A673 (cell line): ENCODE results near the gene ZNF433. TPM values are rescaled to one million over a fixed set of nuclear protein-coding genes. Genes with fewer than 3 reads are reported as not detected.

Experiments
- BruUV-seq: library from RNA; stranded (reverse); fragments of 400-500 nt; replicated peaks from 2 replicates; lab custom pipeline; 2021; lab: Mats Ljungman, UMichigan
- CTCF ChIA-PET: fragments of 300-600 bp; sonication (Branson Sonifier 250); formaldehyde crosslinking; loops from one replicate; lab custom pipeline; 2022; ENCODE audit warnings: antibody characterized with exemption; lab: Charles Lee
- POLR2A ChIA-PET: fragments of 300-600 bp; sonication (Branson Sonifier 250); formaldehyde crosslinking; loops from one replicate; lab custom pipeline; 2022; ENCODE audit warnings: antibody characterized with exemption; ENCODE audit not compliant: low non-redundant PET; lab: Charles Lee
- DNase-seq: peaks from one replicate; pipeline ENCODE4 v3.0.0-alpha.2; 2015; ENCODE audit warnings: low spot score
- H3K27ac ChIP-seq: fragments of 200-600 bp; sonication (generic); 2 replicates; pipeline ENCODE4 v1.5.1; 2016; ENCODE audit warnings: mixed run types, low read depth, mild to moderate bottlenecking, mixed read lengths, antibody characterized with exemption, low read length; ENCODE audit not compliant: poor library complexity, severe bottlenecking
- H3K27me3 ChIP-seq: fragments of 200-600 bp; sonication (generic); replicated peaks from 2 replicates; pipeline ENCODE4 v1.6.1; 2017; ENCODE audit warnings: mixed run types, low read depth, mild to moderate bottlenecking, mixed read lengths, antibody characterized with exemption, low read length; ENCODE audit not compliant: insufficient read depth, poor library complexity
- H3K36me3 ChIP-seq: fragments of 200-600 bp; sonication (generic); 2 replicates; pipeline ENCODE4 v1.6.1; 2016; ENCODE audit warnings: mixed run types, mild to moderate bottlenecking, mixed read lengths, antibody characterized with exemption, low read length; ENCODE audit not compliant: insufficient read depth, poor library complexity, severe bottlenecking
- H3K4me1 ChIP-seq: fragments of 200-600 bp; sonication (generic); 2 replicates; pipeline ENCODE4 v1.6.1; 2017; ENCODE audit warnings: mixed run types, mild to moderate bottlenecking, mixed read lengths, antibody characterized with exemption, low read length; ENCODE audit not compliant: insufficient read depth, poor library complexity, severe bottlenecking
- H3K4me3 ChIP-seq: fragments of 200-600 bp; sonication (generic); 2 replicates; pipeline ENCODE4 v1.5.1; 2016; ENCODE audit warnings: low read depth, mixed run types, mild to moderate bottlenecking, mixed read lengths, low read length; ENCODE audit not compliant: poor library complexity, severe bottlenecking
- H3K9me3 ChIP-seq: fragments of 200-600 bp; sonication (generic); 2 replicates; pipeline ENCODE4 v1.6.1; 2016; ENCODE audit warnings: mixed run types, low read depth, mild to moderate bottlenecking, mixed read lengths, antibody characterized with exemption, low read length; ENCODE audit not compliant: poor library complexity, severe bottlenecking
- CTCF ChIP-seq: fragments of 300-800, 200-600 bp; sonication (generic); conservative IDR thresholded peaks from 2 replicates; pipeline ENCODE4 v1.5.1; 2017; ENCODE audit warnings: low read depth, mild to moderate bottlenecking, antibody characterized with exemption, low read length, moderate library complexity, mixed read lengths
- EZH2 ChIP-seq: fragments of 200-600 bp; sonication (generic); IDR thresholded peaks from 2 replicates; pipeline ENCODE4 v1.6.1; 2017; ENCODE audit warnings: borderline replicate concordance, low read depth, mild to moderate bottlenecking, mixed read lengths, antibody characterized with exemption, low read length; ENCODE audit not compliant: poor library complexity, severe bottlenecking
- intact Hi-C: fragments of 100-400 bp; cut with micrococcal nuclease; formaldehyde crosslinking; loops from one replicate; pipeline ENCODE4 v1.10.0; 2022; ENCODE audit not compliant: unreplicated experiment
- total RNA-seq: library from RNA; stranded (reverse); gene quantifications from 2 replicates; pipeline ENCODE4 v1.2.3, GENCODE V29; 2021

The ZNF433 gene
- total RNA-seq, 1 experiment from 2014 or later: 2.2 TPM

GRCh38 chr19:11984986-11985385 lies 50.5 kb downstream of the ZNF433 start:
- Histone ChIP-seq H3K36me3 (no peaks in the 10 kb centered on the region), H3K27me3 (no peaks in the 10 kb centered on the region), H3K27ac (no peak overlapping the region), H3K4me3 (no peak overlapping the region), H3K4me1 (no peaks in the 10 kb centered on the region), H3K9me3 (peaks cover 24% of the 10 kb centered on the region)
- ChIA-PET POLR2A (no interaction called here), CTCF (no interaction called here)
- TF ChIP-seq CTCF (peak; percentile 54), EZH2 (no peak)
- BruUV-seq: no TSS peak
- intact Hi-C loops: loop anchor here (5.0 kb wide), 1 partner anchor 188 kb away; the partner anchor contains the start of gene ZNF491
- peak; percentile 39 for DNase-seq

- ChIA-PET CTCF (no interaction called here), POLR2A (no interaction called here)
- Histone ChIP-seq H3K9me3 (peaks cover 47% of the 10 kb centered on the region), H3K4me3 (no peak overlapping the region), H3K4me1 (no peaks in the 10 kb centered on the region), H3K27me3 (no peaks in the 10 kb centered on the region), H3K27ac (no peak overlapping the region), H3K36me3 (no peaks in the 10 kb centered on the region)
- no peak for DNase-seq
- no peak for TF ChIP-seq CTCF
- no peak for TF ChIP-seq EZH2
- intact Hi-C loops: no loop called here
- BruUV-seq: no TSS peak
These were observed 53.0 kb downstream of the ZNF433 start for GRCh38 chr19:11982526-11982925.

GRCh38 chr19:11979527-11979926 lies 56.0 kb downstream of the ZNF433 start:
- TF ChIP-seq EZH2 (no peak), CTCF (no peak)
- ChIA-PET CTCF (no interaction called here), POLR2A (no interaction called here)
- intact Hi-C loops: no loop called here
- Histone ChIP-seq H3K27me3 (no peaks in the 10 kb centered on the region), H3K27ac (no peak overlapping the region), H3K4me3 (no peak overlapping the region), H3K36me3 (no peaks in the 10 kb centered on the region), H3K9me3 (peaks cover 52% of the 10 kb centered on the region), H3K4me1 (no peaks in the 10 kb centered on the region)
- no peak for DNase-seq
- no TSS peak for BruUV-seq
